HG03575 (cell line): ENCODE measurements around the gene GABBR2.
"Not testable (repeated sequence)": the region's sequence is repeated elsewhere in the genome, so short reads cannot be mapped to it uniquely, and the experiment has no call there.

Experiments used
- ATAC-seq: cut with Tn5 transposase; IDR thresholded peaks from one replicate; pipeline ENCODE4 v1.9.1; 2021; ENCODE audit not compliant: unreplicated experiment, insufficient number of reproducible peaks, low FRiP score; ENCODE audit errors: extremely low read depth

GABBR2 gene

DNA sequence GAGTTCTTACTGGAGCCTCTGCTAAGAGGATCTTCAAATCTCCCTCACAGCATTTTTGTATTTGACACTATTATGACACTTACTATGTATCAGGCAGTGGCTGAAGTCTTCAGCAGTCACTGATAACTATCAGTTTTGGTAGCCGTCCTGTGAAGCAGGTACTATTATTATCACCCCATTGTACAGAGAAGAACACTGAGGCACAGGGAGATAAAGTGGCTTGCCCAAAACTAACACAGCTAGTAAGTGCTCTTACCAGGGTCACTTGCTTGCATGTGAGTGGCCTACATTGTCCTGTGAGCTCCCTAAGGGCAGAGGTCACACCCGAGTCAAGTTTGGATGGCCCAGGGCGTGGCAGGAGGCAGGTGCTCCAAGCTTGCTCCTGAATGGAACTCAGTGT lies 16.8 kb downstream of the GABBR2 start:
- ATAC-seq: no peak

DNA sequence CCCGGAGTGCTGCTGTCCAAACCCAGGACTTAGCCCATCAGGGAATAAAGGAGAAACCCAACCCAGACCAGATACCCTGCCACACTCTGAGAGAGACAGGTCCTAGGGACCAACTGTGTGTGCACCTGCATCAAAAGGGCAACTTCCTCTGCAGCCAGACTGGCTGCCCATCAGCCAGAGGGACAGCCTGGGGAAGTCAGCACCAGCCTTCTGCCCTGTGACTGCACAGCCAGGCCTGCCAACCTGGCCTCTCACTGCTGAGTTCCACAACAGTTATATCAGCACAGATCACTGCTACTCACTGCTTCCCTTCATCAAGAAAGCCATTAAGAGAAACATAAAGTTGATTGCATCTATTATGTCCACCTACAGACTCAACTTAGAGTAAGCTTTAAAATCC lies 18.0 kb downstream of the GABBR2 start:
- ATAC-seq: no peak

DNA sequence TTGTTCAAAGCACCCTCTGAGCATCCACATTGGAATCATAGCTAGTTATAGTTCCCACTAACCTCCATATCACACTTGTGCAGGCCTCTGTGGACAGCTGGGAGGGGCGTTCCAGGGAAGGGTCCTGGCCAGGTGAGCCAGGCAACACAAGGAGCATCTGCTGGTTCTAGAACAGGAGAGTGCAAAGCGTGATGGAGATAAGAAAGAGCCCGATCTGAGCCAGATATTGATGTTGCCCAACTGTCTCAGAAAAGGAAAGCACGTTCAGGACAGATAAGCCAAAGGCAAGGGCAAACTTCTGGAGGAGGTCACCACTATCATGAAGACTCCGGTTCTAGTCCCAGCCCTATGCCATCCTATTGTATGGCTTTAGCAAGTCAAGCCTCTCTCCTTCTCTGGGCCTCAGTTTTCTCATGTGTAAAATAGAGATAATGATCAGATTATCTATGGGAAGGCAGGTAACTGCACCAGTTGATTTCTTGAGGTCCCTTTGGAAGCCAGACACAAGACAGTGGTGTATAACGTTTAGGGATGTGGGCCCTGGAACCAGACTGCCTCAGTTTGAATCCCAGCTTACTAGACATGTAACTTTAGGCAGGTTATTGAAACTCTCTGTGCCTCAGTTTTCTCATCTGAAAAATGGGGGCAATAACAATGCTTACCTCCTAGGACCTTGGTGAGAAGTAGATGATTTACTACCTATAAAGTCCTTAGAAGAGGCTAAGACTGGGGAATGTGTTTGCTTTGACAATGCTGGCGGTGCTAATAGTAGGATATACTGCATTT lies 19.8 kb downstream of the GABBR2 start:
- no peak for ATAC-seq

DNA sequence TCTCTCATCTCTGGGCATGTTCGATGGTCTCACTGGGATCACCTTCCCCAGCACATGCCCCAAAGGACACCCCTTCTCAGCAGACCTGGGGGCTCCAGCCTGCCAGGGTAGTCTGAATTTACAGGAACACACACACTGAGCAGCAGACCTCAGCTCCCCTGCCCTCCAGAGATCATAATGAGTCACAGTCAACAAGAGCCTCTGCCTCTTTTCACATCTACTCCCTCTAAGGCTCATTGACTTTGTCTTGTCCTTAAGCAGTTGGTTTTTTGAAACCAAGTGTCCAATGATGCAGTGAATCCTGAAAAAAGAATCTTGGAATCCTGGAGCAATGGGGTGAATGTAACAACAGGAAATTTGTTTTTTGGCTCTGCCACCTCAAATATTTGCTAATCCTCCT lies 20.8 kb downstream of the GABBR2 start:
- no peak for ATAC-seq

DNA sequence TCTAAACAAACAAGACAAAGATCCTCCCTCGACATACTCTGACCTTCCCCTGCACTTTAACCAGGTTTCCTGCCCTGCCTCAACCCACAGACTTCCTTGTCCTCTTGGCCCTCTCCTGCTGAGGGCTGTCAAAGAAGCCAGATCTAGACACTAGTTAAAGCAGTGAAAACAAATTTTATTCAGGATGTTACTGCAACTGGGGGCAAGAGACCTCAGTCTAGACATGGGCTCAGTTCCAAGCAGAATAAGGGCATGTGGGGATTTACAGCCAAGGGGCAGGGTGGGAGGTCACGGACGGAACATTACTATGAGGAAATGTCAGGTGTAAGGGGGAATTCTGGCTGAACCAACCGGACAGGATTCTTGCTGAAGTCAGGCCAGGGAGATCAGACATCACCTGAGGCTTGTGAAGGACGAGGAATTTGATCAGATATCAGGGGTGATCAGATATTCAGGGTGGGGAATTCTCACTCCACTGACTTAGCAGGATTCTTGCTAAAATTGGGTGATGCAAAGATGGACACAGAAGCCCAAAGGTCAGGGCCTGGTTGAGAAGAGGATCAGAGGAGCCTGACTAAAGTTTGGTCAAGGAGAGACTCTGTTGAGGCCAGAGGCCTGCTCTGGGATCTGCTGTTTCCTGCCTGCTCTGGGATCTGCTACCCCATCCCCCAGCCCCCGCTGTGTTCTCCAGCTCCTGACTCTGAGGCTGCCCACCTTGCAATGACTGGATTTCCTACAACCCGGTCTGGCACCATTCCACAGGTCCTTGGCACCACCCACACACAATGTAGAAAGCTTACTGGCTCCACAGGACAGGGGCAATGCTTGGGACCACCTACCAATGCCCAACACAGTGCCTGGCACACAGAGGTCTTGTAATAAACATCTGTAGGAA lies 21.5 kb downstream of the GABBR2 start:
- ATAC-seq: no peak

DNA sequence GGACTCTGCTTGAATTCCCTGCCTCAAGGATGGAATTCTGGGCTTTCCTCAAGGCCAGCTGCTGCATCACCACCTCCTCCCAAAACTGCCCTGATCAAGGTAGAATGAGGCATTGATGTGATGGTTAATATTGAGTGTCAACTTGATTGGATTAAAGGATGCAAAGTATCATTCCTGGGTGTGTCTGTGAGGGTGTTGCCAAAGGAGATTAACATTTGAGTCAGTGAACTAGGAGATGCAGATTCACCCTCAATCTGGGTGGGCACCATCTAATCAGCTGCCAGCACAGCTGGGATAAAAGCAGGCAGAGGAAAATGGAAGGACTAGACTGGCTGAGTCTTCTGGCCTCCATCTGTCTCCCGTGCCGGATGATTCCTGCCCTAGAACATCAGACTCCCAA lies 23.9 kb downstream of the GABBR2 start:
- ATAC-seq: not testable (repeated sequence)

DNA sequence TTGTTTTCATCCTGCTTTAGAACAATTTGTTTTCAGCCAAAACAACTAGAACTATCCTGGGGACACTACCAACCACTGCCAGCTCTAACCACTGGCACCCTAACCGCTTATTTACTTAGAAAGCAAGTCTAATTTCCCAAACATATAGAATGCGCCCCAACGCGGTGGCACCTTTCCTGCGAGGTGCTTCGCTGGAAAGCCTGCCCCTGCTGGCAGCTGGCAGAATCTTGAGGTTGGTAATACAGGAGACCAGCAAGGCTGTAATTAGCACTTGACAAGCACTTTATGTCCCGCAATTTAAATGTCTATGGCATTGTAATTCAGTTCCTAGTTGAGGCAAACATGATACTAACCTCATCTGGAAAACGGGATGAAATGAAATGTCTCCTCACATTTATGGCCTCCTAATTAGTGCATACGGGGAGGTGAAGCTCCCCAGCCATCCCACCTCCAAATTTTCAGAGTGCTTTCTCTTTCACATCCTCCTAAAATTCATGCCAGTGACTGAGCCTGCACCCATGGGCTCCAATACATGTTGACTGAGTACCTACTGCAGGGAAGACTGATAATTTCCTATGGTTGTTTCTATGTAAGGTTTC lies 30.4 kb downstream of the GABBR2 start:
- ATAC-seq: no peak

DNA sequence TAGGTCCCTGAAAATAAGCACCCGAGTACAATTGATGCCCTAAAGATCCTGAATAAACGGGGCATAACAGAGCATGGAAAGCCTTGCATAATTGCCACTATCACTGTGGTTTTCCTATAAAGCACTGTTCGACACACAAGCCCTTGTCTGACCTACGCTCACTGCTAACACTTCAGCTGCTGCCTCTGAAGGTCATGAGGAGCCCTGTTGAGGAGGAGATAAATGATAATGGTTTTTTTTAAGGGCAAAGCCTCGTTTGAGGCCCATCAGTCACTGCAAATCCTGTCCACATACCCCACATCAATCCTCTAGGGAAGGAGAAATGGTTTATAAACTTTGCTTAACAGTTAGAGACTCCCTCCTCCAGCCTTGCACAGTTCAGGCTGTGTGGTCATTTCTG lies 35.1 kb downstream of the GABBR2 start:
- no peak for ATAC-seq

DNA sequence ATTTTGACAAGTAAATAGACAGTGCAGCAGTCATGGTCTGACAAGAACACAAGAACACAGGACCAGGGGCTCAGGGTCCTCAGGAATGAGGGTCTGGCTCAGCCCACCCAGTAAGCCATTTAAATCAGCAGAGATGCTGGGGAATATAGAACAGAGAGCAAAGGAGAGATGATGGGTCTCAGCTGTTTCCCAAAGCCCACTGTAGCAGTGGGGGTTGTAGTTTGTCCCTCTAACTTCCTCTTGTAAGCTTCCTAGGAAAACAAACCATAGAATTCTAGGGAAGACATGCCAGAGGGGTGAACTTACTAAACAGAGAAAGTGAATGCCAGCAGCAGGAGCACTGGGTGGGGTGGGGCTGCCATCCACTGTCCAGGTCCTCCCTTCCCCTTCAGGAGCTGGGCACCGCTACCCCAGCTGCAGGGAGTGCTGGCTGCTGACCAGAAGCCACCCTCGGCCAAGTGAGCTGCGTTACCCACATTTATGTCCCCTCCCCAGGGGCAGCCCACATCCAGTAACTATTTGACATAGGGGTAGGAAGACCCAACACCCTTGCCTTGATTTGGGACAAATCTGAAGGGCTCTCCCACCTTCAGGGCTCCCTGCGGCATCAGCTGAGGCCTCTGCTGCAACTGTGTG lies 41.6 kb downstream of the GABBR2 start:
- ATAC-seq: no peak

DNA sequence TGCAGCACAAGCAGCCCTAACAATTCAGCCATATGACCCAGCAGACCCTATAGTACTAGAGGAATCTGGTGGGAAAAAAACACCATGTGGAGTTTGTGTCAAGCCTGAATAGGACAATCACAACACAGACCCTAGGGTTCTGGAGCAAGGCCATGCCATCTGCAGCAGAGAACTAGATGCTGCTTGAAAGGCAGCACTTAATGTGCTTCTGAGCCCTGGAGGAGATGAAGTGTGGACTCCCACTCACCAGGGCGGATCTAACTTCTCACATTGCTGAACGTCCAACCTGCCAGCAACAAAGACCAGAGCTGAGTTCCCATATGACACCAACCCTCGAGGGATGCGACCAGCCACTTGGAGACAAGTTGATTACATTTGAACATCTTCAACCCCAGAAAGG lies 43.2 kb downstream of the GABBR2 start:
- ATAC-seq: no peak

DNA sequence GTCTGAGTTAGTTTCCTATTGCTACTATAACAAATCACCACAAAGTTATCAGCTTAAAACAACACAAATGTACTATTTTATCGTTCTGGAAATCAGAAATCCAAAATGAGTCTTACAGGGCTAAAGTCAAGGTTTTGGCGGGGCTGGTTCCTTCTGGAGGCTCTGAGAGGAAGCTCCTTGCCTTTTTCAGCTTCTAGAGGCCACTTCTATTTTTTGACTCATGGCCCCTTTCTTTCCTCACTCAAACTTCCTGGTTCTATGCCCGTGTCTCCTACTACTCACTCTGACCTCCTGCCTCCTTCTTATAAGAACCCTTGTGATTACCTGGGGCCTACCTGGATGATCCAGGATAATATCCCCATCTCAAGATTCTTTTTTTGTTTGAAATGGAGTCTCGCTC lies 48.2 kb downstream of the GABBR2 start:
- no peak for ATAC-seq

DNA sequence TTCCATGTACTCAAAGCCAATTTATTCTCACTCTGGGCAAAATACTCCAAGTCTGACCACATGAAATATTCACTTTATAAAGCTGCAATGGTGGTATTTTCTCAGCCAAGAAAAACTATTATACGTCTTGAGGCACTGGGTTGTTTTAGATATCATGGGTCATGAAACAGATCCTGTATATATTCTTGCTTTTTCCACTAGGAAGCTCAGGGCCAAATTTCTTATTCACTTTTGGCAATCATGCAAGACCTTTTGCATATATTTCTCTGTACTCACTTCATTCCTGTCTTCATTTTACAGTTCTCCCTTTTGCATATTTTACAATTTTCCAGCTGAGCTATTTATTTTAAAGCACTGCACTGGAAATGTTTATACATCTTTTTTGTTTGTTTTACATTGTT lies 49.8 kb downstream of the GABBR2 start:
- ATAC-seq: no peak

DNA sequence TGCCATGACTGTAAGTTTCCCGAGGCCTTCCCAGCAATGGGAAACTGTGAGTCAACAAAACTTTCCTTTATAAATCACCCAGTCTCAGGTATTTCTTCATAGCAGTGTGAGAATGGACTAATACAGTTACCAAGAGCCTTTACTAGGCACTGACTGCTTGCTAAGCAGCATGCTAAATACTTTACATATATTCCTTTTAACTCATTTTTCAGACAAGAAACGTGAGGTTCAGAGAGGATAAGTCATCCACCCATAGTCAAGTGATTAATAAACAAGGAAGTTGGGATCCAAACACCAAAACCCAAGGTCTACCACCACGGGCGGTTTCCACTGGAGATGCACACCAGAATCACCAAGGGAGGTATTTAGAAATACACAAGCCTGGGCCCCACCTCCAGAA lies 50.8 kb downstream of the GABBR2 start:
- no peak for ATAC-seq

DNA sequence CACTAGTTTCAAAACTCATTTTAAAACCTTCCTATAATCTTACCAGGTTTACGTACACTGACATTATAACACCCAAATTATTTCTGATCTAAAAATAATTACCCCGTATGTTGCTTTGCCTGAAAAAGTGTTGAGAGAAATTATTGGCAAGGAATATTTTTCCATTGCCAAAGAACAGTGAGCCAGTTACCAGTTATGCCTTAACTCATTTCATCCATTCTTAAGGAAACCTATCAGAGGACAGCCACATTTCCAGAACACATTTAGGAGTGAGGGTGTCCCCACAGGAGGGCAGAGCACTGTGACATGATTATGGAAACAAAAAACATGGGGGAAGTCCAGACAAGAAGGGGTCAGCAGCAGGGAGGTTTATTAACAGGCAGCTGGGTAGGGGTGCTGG lies 52.2 kb downstream of the GABBR2 start:
- no peak for ATAC-seq

DNA sequence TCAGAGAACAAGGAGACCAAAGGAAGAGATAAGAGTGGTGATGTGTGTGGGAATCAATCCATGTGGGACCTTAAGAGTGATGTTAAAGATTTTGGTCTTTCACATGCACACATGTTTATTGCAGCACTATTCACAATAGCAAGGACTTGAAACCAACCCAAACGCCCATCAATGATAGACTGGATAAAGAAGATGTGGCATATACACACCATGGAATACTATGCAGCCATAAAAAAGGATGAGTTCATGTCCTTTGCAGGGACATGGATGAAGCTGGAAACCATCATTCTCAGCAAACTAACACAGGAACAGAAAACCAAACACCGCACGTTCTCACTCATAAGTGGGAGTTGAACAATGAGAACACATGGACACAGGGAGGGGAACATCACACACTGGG lies 53.3 kb downstream of the GABBR2 start:
- ATAC-seq: not testable (repeated sequence)

DNA sequence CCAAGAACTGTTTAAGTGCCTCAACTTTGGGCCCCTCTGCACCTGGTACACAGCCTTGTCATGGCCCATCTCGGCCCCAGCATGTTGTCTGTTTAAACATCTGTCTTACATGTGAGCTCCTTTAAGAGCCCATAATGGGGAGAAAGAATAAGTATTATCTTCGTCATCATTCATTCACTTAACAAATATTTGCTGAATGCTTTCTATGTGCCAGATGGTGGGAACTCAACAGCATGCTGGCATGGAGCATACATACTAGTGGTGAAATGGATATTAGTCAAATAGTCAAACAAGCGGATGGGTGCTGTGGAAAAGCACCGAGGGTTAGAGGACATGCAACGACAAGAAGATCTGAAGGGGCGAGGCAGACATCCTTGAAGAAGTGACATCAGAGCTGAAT lies 54.5 kb downstream of the GABBR2 start:
- no peak for ATAC-seq

DNA sequence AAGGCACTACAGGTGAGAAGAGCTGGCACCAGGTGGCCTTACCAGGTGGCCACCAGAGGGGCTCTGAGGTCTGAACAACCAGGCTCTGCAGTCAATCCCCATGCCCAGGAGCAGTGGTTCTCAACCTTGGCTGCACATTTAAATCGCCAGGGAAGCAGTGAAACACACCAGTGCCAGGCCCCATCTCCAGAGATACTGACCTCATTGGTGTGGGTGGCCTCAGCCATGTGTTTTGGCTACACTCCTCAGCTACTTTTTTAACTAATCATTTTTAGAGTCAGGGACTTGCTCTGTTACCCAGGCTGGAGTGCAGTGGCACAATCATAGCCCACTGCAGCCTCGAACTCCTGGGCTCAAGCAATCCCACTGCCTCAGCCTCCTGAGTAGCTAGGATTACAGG lies 56.0 kb downstream of the GABBR2 start:
- no peak for ATAC-seq

DNA sequence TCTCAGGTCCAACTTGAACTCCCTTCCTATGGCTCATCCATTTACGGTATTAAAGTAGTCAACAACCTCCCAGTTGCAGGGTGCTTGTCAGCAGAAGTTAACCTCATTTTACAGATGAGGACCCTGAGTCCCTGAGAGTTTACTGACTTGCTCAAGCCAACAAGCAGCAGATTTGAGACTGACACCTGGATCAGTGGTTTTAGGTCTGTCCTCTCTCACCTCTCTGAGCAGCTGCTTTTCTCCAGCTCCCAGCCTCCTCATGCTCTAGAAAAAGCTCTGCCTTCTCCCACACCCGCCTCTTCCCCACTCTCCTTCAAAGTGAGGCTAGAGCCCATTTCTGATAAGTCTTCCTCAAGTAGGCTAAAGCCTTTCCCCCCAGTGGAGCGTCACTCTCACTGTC lies 56.4 kb downstream of the GABBR2 start:
- no peak for ATAC-seq

DNA sequence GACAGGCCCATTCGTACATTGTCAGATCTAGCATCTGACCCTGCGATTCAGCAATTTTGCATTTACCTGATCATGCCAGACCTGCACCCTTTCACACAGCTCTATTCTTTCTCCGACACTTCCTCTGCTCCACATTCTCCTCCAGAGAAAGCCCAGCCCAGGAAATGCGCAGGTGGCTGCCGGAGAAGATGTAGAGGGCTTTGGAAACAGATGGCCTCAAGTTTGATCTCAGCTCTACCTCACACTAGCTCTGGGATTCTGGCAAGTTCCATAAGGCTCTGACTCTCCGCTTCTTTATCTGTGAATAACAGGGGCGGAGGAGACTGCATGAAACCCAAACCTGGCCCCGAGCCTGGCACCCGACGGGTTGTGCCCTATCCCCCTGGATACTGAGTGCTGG lies 61.5 kb downstream of the GABBR2 start:
- no peak for ATAC-seq

DNA sequence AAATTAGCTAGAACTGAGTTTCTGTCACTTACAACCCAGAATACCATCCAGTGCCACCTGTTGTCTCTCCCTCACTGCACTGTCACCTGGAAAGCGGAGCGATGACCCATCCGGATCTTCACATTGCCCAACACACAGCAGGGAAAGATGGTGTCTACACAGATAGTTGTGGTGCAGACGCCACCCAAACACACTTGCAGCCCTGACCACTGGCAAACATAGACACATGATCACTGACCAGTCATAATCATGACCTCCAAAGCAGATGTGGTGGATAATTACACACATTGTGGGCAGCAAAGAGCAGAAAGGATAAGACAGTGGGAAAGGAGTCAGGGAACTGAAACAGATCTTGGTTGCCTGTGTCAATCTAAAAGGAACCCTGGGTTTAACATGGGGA lies 64.7 kb downstream of the GABBR2 start:
- ATAC-seq: no peak
